ENCODE results near the gene URB2. TPM values are rescaled to one million over a fixed set of nuclear protein-coding genes. Genes with fewer than 3 reads are reported as not detected.

The URB2 gene
- 7.7 and 15.3 TPM in 2 replicates for total RNA-seq

DNA sequence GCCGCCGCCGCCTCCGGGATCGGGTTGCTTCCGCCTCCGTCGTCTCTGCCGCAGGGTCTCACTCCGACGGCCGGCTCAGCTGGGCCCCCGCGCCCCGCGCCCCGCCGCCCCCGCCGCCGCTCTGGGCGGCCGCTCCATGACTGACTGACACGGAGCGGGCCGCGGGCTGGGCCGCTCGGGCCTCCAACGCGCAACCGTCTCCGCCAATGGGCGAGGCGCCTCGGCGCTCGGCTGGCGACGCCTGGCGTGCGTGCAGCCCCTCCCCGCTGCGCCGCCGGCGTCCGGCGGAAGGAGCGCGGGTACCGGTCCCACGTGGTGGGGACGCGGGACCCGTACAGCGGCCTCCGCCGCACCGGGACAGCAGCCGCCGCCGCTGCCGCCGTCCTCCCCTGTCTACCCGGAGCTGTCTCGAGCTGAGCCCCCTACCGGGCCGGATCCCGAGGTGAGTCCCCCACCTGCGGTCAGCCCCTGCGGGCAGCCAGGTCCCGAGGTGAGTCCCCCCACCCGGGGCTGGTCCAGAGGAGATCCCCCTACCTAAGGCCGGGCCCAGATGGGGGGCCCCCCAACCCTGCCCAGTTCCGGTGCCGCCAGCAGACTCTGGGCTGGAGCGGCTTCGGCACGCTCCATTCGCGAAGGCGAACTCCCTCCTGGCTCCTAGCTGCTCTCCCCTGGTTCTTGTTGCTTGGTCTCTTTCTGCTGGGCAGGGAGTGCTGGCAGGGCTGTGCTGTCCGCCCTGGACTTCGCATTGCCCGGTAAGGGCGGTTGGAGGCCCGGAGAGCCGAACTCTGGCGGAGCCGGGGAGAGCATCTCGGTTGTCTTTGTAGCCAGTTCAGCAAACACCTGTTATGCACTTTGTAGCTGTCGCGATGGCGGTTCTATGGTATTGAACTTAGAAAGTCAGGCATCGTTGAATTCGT is at the start of gene URB2, which contains the start of gene TAF5L:
URB2 (plus strand) TSS at position 333 of the 917 bp plus-strand sequence. CDS start 1,387 bp downstream, outside the sequence.
TAF5L (minus strand) TSS at position 208 of the 917 bp plus-strand sequence. CDS start 11,640 bp downstream, outside the sequence.
- DNase-seq (ENCODE audit: low read depth) (peak; percentile 76), FAIRE-seq (no peak)
- Histone ChIP-seq H3K27me3 (ENCODE audit: control insufficient read depth, insufficient read depth, low read length) (no peaks in the 10 kb centered on the region), H3K36me3 (ENCODE audit: control insufficient read depth, insufficient read depth, low read length) (peaks cover 2% of the 10 kb centered on the region), H3K4me3 (ENCODE audit: low read depth, low read length) (peak within 1 kb of the TSS; percentile 63)
- TF ChIP-seq, protein P1, sequence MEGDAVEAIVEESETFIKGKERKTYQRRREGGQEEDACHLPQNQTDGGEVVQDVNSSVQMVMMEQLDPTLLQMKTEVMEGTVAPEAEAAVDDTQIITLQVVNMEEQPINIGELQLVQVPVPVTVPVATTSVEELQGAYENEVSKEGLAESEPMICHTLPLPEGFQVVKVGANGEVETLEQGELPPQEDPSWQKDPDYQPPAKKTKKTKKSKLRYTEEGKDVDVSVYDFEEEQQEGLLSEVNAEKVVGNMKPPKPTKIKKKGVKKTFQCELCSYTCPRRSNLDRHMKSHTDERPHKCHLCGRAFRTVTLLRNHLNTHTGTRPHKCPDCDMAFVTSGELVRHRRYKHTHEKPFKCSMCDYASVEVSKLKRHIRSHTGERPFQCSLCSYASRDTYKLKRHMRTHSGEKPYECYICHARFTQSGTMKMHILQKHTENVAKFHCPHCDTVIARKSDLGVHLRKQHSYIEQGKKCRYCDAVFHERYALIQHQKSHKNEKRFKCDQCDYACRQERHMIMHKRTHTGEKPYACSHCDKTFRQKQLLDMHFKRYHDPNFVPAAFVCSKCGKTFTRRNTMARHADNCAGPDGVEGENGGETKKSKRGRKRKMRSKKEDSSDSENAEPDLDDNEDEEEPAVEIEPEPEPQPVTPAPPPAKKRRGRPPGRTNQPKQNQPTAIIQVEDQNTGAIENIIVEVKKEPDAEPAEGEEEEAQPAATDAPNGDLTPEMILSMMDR (IDR thresholded peaks at IDR 0.05; ENCODE audit: insufficient read depth, low read length, severe bottlenecking) = no peak

DNA sequence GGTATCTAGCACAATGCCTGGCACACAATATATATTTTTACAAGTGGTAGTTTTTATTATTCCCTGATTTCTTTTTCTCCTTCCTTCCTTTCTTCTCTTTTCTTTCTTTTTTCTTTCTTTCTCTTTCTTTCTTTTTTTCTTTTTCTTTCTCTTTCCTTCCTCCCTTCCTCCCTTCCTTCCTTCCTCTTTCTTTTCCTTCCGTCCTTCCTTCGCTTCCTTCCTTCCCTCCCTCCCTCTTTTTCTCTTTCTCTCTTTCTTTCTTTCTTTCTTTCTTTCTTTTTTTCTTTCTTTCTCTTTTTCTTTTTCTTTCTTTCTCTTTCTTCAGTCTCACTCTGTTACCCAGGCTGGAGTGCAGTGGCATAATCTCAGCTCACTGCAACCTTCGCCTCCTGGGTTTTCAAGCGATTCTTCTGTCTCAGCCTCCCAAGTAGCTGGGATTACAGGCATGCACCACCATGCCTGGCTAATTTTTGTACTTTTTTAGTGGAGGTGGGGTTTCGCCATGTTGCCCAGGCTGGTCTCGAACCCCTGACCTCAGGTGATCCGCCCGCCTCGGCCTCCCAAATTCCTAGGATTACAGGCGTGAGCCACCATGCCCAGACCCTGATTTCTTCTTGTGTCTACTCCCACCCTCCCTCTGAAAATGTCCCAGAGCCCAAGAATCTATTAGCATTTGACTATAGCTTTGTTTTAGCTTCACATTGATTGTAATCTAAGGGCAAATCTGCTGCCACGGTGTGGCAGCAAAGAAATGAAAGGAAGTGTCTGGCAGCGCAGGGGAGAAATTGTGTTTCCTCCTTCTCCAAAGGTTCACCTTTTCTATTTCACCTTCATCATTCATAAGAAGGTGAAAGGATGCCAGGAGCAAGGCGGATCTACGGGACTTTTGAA is 47.6 kb upstream of the URB2 start:
- no peak for FAIRE-seq
- H3K4me3 ChIP-seq (ENCODE audit: low read depth, low read length) = no peak overlapping the region
- H3K27me3 ChIP-seq (ENCODE audit: control insufficient read depth, insufficient read depth, low read length) = no peaks in the 10 kb centered on the region
- no peak for DNase-seq (ENCODE audit: low read depth)
- TF ChIP-seq, protein P1 (IDR thresholded peaks at IDR 0.05; ENCODE audit: insufficient read depth, low read length, severe bottlenecking) = no peak
- no peaks in the 10 kb centered on the region for H3K36me3 ChIP-seq (ENCODE audit: control insufficient read depth, insufficient read depth, low read length)

GRCh38 chr1:229579059-229579673 is 46.9 kb upstream of the URB2 start:
- no peaks in the 10 kb centered on the region for H3K36me3 ChIP-seq (ENCODE audit: control insufficient read depth, insufficient read depth, low read length)
- FAIRE-seq (no peak), DNase-seq (ENCODE audit: low read depth) (no peak)
- TF ChIP-seq, protein P1 (IDR thresholded peaks at IDR 0.05; ENCODE audit: insufficient read depth, low read length, severe bottlenecking) = no peak
- H3K4me3 ChIP-seq (ENCODE audit: low read depth, low read length) = no peak overlapping the region
- no peaks in the 10 kb centered on the region for H3K27me3 ChIP-seq (ENCODE audit: control insufficient read depth, insufficient read depth, low read length)

- no peaks in the 10 kb centered on the region for H3K27me3 ChIP-seq (ENCODE audit: control insufficient read depth, insufficient read depth, low read length)
- no peak overlapping the region for H3K4me3 ChIP-seq (ENCODE audit: low read depth, low read length)
- TF ChIP-seq, protein P1 (IDR thresholded peaks at IDR 0.05; ENCODE audit: insufficient read depth, low read length, severe bottlenecking) = no peak
- DNase-seq (ENCODE audit: low read depth) (no peak), FAIRE-seq (no peak)
- H3K36me3 ChIP-seq (ENCODE audit: control insufficient read depth, insufficient read depth, low read length) = no peaks in the 10 kb centered on the region
These were observed 44.6 kb upstream of the URB2 start for GRCh38 chr1:229581485-229581884.

GRCh38 chr1:229582011-229582694 is 43.9 kb upstream of the URB2 start:
- FAIRE-seq (no peak), DNase-seq (ENCODE audit: low read depth) (peak; percentile 42)
- H3K4me3 ChIP-seq (ENCODE audit: low read depth, low read length) = no peak overlapping the region

More at GRCh38 chr1:229582011-229582694, 43.9 kb upstream of the URB2 start:
- H3K27me3 ChIP-seq (ENCODE audit: control insufficient read depth, insufficient read depth, low read length) = no peaks in the 10 kb centered on the region
- TF ChIP-seq, protein P1 (IDR thresholded peaks at IDR 0.05; ENCODE audit: insufficient read depth, low read length, severe bottlenecking) = no peak
- no peaks in the 10 kb centered on the region for H3K36me3 ChIP-seq (ENCODE audit: control insufficient read depth, insufficient read depth, low read length)

Data from bronchial epithelial cell (primary cell).